Measurements from ENCODE around the gene STH. TPM values are rescaled to one million over a fixed set of nuclear protein-coding genes. Genes with fewer than 3 reads are reported as not detected.

Gene STH
- total RNA-seq, 1 experiment from 2014 or later: not detected

DNA sequence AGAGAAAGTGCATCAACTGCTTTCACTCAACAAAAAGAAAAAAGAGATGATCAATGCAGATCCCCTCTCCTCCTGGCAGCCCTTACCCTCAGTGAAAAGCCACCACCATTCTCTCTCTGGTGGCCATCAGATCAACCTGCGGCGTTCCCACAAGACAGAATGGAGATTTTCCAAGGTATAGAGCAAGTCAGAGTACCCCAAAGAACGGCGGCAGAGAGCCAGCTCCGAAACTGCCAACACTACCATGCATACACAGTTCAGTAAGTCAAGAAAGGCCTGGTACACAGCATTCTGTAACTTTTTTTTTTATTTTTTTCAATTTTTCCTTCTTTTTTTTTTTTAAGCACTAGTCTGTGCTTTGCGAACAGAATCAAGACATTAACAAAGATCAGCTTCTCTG lies 30.6 kb downstream of the STH start:
- no peak for TF ChIP-seq CTCF (IDR thresholded peaks at IDR 0.05; ENCODE audit: insufficient read depth in 1 of 2, low read depth in 1 of 2, low read length in 1 of 2, severe bottlenecking in 1 of 2, unreplicated experiment in 1 of 2)
- H3K36me3 ChIP-seq (ENCODE audit: control insufficient read depth, insufficient read depth, low read length): peaks cover 4% of the 10 kb centered on the region
- Mint-ChIP-seq H3K36me3 (ENCODE audit: insufficient read depth, unreplicated experiment) (peaks cover 99% of the 10 kb centered on the region), H3K27ac (ENCODE audit: unreplicated experiment) (no peak overlapping the region), H3K27me3 (ENCODE audit: insufficient read depth, unreplicated experiment) (no peaks in the 10 kb centered on the region), H3K4me1 (ENCODE audit: low read depth, unreplicated experiment) (no peaks in the 10 kb centered on the region), H3K4me3 (ENCODE audit: unreplicated experiment) (no peak overlapping the region), H3K9me3 (ENCODE audit: unreplicated experiment) (no peaks in the 10 kb centered on the region)
- POLR2A ChIA-PET: no interaction called here
- CTCF ChIA-PET: no interaction called here
- H3K4me3 ChIP-seq (ENCODE audit: low read depth, low read length): no peak overlapping the region
- intact Hi-C loops (cut with micrococcal nuclease; ENCODE audit: unreplicated experiment): no loop called here
- no peaks in the 10 kb centered on the region for H3K27me3 ChIP-seq (replicated peaks; ENCODE audit: control insufficient read depth, insufficient read depth, low read length)
- no TSS peak for BruUV-seq (replicated peaks)
- DNase-seq: no peak
- no peaks in the 10 kb centered on the region for H3K9me3 ChIP-seq
- H3K4me1 ChIP-seq: no peaks in the 10 kb centered on the region

DNA sequence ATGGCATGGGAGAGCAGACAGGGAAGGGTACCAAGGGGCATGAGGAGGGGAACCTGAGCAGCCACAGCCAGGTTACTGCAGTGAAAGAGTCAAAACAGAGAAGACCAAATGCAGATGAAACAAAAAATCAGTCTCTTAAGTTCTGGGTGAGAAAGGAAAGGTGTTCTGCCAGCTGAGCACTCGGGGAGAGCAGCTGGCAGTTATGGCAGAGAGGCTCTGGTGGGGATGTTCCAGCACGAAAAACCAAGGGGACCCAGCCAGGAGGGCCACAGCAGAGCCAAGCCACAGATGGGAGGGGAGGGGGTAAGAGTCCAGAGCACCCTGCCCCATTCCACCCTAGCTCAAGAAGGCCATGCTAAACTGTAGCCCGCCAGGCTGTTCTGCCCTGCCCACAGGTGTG lies 31.7 kb downstream of the STH start:
- no peaks in the 10 kb centered on the region for H3K27me3 Mint-ChIP-seq (ENCODE audit: insufficient read depth, unreplicated experiment)
- DNase-seq: no peak
- H3K9me3 Mint-ChIP-seq (ENCODE audit: unreplicated experiment): no peaks in the 10 kb centered on the region
- intact Hi-C loops (cut with micrococcal nuclease; ENCODE audit: unreplicated experiment): no loop called here
- ChIA-PET POLR2A (no interaction called here), CTCF (no interaction called here)
- no peak overlapping the region for H3K4me3 Mint-ChIP-seq (ENCODE audit: unreplicated experiment)
- H3K4me3 ChIP-seq (ENCODE audit: low read depth, low read length): no peak overlapping the region
- H3K4me1 ChIP-seq: no peaks in the 10 kb centered on the region
- TF ChIP-seq CTCF (IDR thresholded peaks at IDR 0.05; ENCODE audit: insufficient read depth in 1 of 2, low read depth in 1 of 2, low read length in 1 of 2, severe bottlenecking in 1 of 2, unreplicated experiment in 1 of 2): no peak
- BruUV-seq (replicated peaks): no TSS peak
- no peaks in the 10 kb centered on the region for H3K4me1 Mint-ChIP-seq (ENCODE audit: low read depth, unreplicated experiment)
- H3K9me3 ChIP-seq: no peaks in the 10 kb centered on the region
- no peak overlapping the region for H3K27ac Mint-ChIP-seq (ENCODE audit: unreplicated experiment)
- peaks cover 4% of the 10 kb centered on the region for H3K36me3 ChIP-seq (ENCODE audit: control insufficient read depth, insufficient read depth, low read length)
- H3K27me3 ChIP-seq (replicated peaks; ENCODE audit: control insufficient read depth, insufficient read depth, low read length): no peaks in the 10 kb centered on the region
- peaks cover 92% of the 10 kb centered on the region for H3K36me3 Mint-ChIP-seq (ENCODE audit: insufficient read depth, unreplicated experiment)

DNA sequence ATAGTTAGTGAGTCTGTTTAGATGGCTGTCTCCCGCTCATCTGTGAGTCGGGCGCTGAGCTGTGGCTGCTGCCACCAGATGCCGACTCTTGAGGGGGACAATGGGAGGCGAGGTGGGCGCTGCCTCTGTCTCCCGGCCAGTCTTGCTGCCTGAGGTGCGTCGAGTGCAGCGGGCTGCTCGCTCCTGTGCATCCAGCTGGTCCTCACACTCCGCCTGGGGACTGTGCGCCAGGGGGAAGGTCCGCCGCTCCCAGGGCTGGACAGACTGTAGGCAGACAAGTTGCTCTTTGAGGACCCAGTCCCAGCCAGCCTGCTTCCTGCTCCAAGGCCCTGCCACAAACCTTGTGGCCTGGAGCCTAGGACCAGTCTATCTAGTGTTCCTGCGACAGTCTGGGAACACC lies 32.4 kb downstream of the STH start:
- H3K36me3 Mint-ChIP-seq (ENCODE audit: insufficient read depth, unreplicated experiment): peaks cover 91% of the 10 kb centered on the region
- H3K4me3 Mint-ChIP-seq (ENCODE audit: unreplicated experiment): no peak overlapping the region
- H3K36me3 ChIP-seq (ENCODE audit: control insufficient read depth, insufficient read depth, low read length): peaks cover 4% of the 10 kb centered on the region
- no peaks in the 10 kb centered on the region for H3K9me3 ChIP-seq
- no peak for TF ChIP-seq CTCF (IDR thresholded peaks at IDR 0.05; ENCODE audit: insufficient read depth in 1 of 2, low read depth in 1 of 2, low read length in 1 of 2, severe bottlenecking in 1 of 2, unreplicated experiment in 1 of 2)
- no peaks in the 10 kb centered on the region for H3K4me1 ChIP-seq
- no peaks in the 10 kb centered on the region for H3K9me3 Mint-ChIP-seq (ENCODE audit: unreplicated experiment)
- H3K4me1 Mint-ChIP-seq (ENCODE audit: low read depth, unreplicated experiment): no peaks in the 10 kb centered on the region
- intact Hi-C loops (cut with micrococcal nuclease; ENCODE audit: unreplicated experiment): no loop called here
- no peak overlapping the region for H3K27ac Mint-ChIP-seq (ENCODE audit: unreplicated experiment)
- H3K27me3 ChIP-seq (replicated peaks; ENCODE audit: control insufficient read depth, insufficient read depth, low read length): no peaks in the 10 kb centered on the region
- no peaks in the 10 kb centered on the region for H3K27me3 Mint-ChIP-seq (ENCODE audit: insufficient read depth, unreplicated experiment)
- POLR2A ChIA-PET: no interaction called here
- no peak overlapping the region for H3K4me3 ChIP-seq (ENCODE audit: low read depth, low read length)
- no peak for DNase-seq
- no TSS peak for BruUV-seq (replicated peaks)
- CTCF ChIA-PET: no interaction called here

All from Caco-2 (cell line).